AG04449 (cell line): ENCODE data around the gene MRPL28.
"Not testable (repeated sequence)": the region's sequence is repeated elsewhere in the genome, so short reads cannot be mapped to it uniquely, and the experiment has no call there.

Experiments used
- CTCF ChIA-PET: fragments of 350-600 bp; formaldehyde crosslinking; extraction: SDS; loops from one replicate; lab custom pipeline; 2021; ENCODE audit warnings: antibody characterized with exemption; lab: Yijun Ruan, JAX
- POLR2A ChIA-PET: fragments of 400-600, 350-600 bp; formaldehyde crosslinking; extraction: SDS; loops from one replicate; lab custom pipeline; 2020; ENCODE audit warnings: antibody characterized with exemption, inconsistent platforms; lab: Yijun Ruan, JAX
- DNase-seq: peaks from one replicate; pipeline ENCODE4 v3.0.0-alpha.2; 2010; ENCODE audit warnings: low read depth, low spot score
- H3K4me3 ChIP-seq: 2 replicates; pipeline ENCODE4 v1.5.1; 2011; ENCODE audit warnings: low read depth, mild to moderate bottlenecking, control low read depth, low read length
- CTCF ChIP-seq: IDR thresholded peaks from one replicate; pipeline ENCODE4 v1.5.1; 2011; ENCODE audit warnings: mild to moderate bottlenecking, moderate library complexity, low read length, control low read depth, inconsistent platforms; ENCODE audit not compliant: insufficient read depth; ENCODE audit errors: missing control alignments

Gene MRPL28

GRCh38 chr16:392450-393030, 22.2 kb upstream of the MRPL28 start:
- ChIA-PET CTCF (interaction anchor here (0.6 to 1.2 kb wide), 4 partner anchors 8 to 130 kb away, joined by 3 to 6 read pairs (median 4); no protein-coding TSS in a partner anchor), POLR2A (interaction anchor here (0.5 kb wide), 1 partner anchor 242 kb away, joined by 5 read pairs; no protein-coding TSS in a partner anchor)
- DNase-seq: no peak
- no peak overlapping the region for H3K4me3 ChIP-seq
- no peak for TF ChIP-seq CTCF

GRCh38 chr16:391885-392335, 21.6 kb upstream of the MRPL28 start:
- peak; percentile 73 for TF ChIP-seq CTCF
- DNase-seq: no peak
- CTCF ChIA-PET: interaction anchor here (0.6 to 1.2 kb wide), 5 partner anchors 9 to 290 kb away, joined by 3 to 6 read pairs (median 4); no protein-coding TSS in a partner anchor
- POLR2A ChIA-PET: interaction anchor here (0.5 to 0.7 kb wide), 2 partner anchors 20 to 241 kb away, joined by 3 to 5 read pairs; no protein-coding TSS in a partner anchor
- H3K4me3 ChIP-seq: no peak overlapping the region

GRCh38 chr16:389352-389751, 19.0 kb upstream of the MRPL28 start:
- ChIA-PET POLR2A (no interaction called here), CTCF (no interaction called here)
- H3K4me3 ChIP-seq: no peak overlapping the region
- DNase-seq: no peak
- no peak for TF ChIP-seq CTCF

- POLR2A ChIA-PET, CTCF ChIA-PET, H3K4me3 ChIP-seq, DNase-seq: not testable (repeated sequence)
Measured at GRCh38 chr16:387761-388666, 17.7 kb upstream of the MRPL28 start.

DNA sequence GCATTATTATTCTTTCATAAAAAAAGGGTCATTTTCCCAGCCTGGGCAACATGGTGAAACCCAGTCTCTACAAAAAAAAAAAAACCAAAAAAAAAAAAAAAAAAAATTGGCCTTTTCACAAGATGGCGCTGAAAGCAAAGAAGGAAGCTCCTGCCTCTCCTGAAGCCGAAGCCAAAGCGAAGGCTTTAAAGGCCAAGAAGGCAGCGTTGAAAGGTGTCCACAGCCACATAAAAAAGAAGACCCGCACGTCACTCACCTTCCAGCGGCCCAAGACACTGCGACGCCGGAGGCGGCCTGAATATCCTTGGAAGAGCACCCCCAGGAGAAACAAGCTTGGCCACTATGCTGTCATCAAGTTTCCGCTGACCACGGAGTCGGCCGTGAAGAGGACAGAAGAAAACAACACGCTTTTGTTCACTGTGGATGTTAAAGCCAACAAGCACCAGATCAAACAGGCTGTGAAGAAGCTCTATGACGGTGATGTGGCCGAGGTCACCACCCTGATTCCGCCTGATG, 16.4 kb upstream of the MRPL28 start:
- no peak for TF ChIP-seq CTCF
- no peak for DNase-seq
- H3K4me3 ChIP-seq: no peak overlapping the region
- ChIA-PET POLR2A (interaction anchor here (0.6 to 1.0 kb wide), 2 partner anchors 9 to 139 kb away, joined by 3 to 4 read pairs; no protein-coding TSS in a partner anchor), CTCF (interaction anchor here (0.6 to 0.8 kb wide), 3 partner anchors 71 to 310 kb away, joined by 3 read pairs; no protein-coding TSS in a partner anchor)

DNA sequence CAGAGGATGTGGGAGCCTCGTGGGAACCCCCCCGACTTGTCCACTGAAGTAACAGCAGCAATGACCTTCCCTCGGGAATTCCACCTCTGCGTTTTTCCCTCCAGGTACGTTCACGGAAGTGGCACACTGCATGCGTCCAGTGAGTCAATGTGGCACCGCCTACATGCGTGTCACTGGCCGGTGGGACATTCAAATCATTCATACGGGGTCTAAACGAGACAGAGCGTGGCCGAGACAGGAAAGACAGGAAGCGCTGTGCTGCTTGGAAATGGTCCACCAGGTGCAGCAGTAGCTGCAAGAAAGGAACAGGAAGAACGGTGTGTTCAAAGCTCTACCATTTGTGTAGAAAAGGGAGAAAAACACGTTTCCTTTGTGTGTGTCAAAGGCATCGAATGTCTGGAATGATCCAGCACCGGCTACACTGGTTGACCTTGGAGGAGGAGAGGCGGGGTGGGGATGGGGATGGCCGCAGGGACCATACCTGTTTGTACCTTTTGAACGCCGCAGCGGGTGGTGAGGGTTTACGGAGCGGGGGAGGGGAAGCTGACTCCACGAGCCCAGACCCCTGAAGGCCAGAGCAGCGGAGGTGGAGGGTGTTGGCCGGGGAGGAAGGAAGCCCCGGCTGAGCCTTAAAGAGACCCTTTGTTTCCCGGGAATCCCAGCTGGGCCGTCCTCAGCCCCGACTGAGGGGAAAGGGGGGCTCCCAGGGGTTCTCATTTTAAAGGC, 13.2 kb upstream of the MRPL28 start:
- no peak overlapping the region for H3K4me3 ChIP-seq
- ChIA-PET CTCF (interaction anchor here (1.2 kb wide), 1 partner anchor 9 kb away, joined by 6 read pairs; no protein-coding TSS in a partner anchor), POLR2A (interaction anchor here (0.6 kb wide), 1 partner anchor 38 kb away, joined by 3 read pairs; no protein-coding TSS in a partner anchor)
- DNase-seq: no peak
- TF ChIP-seq CTCF: no peak
